GM12872 (cell line): ENCODE measurements around the gene MTM1.

Experiments used
- CTCF ChIP-seq: IDR thresholded peaks from 3 replicates; pipeline ENCODE4 v1.5.1; 2011; ENCODE audit warnings: low read depth, mild to moderate bottlenecking, low read length, moderate library complexity; ENCODE audit not compliant: insufficient read depth

The MTM1 gene

GRCh38 chrX:150573106-150573505 lies 4.7 kb downstream of the MTM1 start:
- no peak for TF ChIP-seq CTCF

GRCh38 chrX:150573702-150574101 lies 5.3 kb downstream of the MTM1 start:
- TF ChIP-seq CTCF = no peak

- no peak for TF ChIP-seq CTCF
Measured at GRCh38 chrX:150574559-150575418, 6.4 kb downstream of the MTM1 start.

- no peak for TF ChIP-seq CTCF
Measured at GRCh38 chrX:150575419-150575814, 7.0 kb downstream of the MTM1 start.

- TF ChIP-seq CTCF = no peak
Measured at GRCh38 chrX:150577174-150577573, 8.8 kb downstream of the MTM1 start.

GRCh38 chrX:150581093-150581775 lies 12.8 kb downstream of the MTM1 start:
- TF ChIP-seq CTCF = no peak

- no peak for TF ChIP-seq CTCF
Measured at GRCh38 chrX:150582338-150582948, 14.0 kb downstream of the MTM1 start.
